ELR (cell line): Measurements from ENCODE around the gene AIP.
A peak's percentile ranks its signal among the peaks of the same experiment; 100 is the strongest.

Source experiments
- DNase-seq: peaks from one replicate; pipeline ENCODE4 v3.0.0-alpha.2; 2015; ENCODE audit warnings: low read depth

Gene AIP

GRCh38 chr11:67482827-67483798, at the start of gene AIP:
Gene AIP (plus strand): TSS chr11:67483026. CDS start chr11:67483159, 133 bp downstream.
- peak; percentile 98 for DNase-seq

- DNase-seq, result no peak
Measured at GRCh38 chr11:67433536-67434394, 49.1 kb upstream of the AIP start.

- DNase-seq, result no peak
Measured at GRCh38 chr11:67434395-67434881, 48.4 kb upstream of the AIP start.

GRCh38 chr11:67435031-67435726, 47.6 kb upstream of the AIP start:
- DNase-seq, result no peak

- no peak for DNase-seq
Measured at GRCh38 chr11:67435727-67436458, 46.9 kb upstream of the AIP start.

- no peak for DNase-seq
Measured at GRCh38 chr11:67436459-67437081, 46.3 kb upstream of the AIP start.

- no peak for DNase-seq
Measured at GRCh38 chr11:67437082-67437808, 45.6 kb upstream of the AIP start, which contains the start of gene PTPRCAP. Gene PTPRCAP (minus strand): TSS chr11:67437682. CDS start chr11:67437619, 63 bp downstream.

- no peak for DNase-seq
Measured at GRCh38 chr11:67437809-67438157, 45.0 kb upstream of the AIP start.

- no peak for DNase-seq
Measured at GRCh38 chr11:67438158-67438902, 44.5 kb upstream of the AIP start.

GRCh38 chr11:67439321-67440228, 43.3 kb upstream of the AIP start:
- peak; percentile 27 for DNase-seq

- no peak for DNase-seq
Measured at GRCh38 chr11:67440229-67441097, 42.4 kb upstream of the AIP start.

- no peak for DNase-seq
Measured at GRCh38 chr11:67441098-67441563, 41.7 kb upstream of the AIP start.

GRCh38 chr11:67441731-67442351, 41.0 kb upstream of the AIP start:
- DNase-seq, result no peak

- peak; percentile 31 for DNase-seq
Measured at GRCh38 chr11:67442504-67443404, 40.1 kb upstream of the AIP start.

GRCh38 chr11:67445515-67445914, 37.3 kb upstream of the AIP start:
- no peak for DNase-seq

GRCh38 chr11:67448220-67448609, 34.6 kb upstream of the AIP start:
- DNase-seq, result no peak
